ENCODE results near the gene MRPL39. TPM values are rescaled to one million over a fixed set of nuclear protein-coding genes. Genes with fewer than 3 reads are reported as not detected.

MRPL39 gene
- total and polyA plus RNA-seq, 2 donors from 2014 or later, result 24.1 to 52.7 TPM

DNA sequence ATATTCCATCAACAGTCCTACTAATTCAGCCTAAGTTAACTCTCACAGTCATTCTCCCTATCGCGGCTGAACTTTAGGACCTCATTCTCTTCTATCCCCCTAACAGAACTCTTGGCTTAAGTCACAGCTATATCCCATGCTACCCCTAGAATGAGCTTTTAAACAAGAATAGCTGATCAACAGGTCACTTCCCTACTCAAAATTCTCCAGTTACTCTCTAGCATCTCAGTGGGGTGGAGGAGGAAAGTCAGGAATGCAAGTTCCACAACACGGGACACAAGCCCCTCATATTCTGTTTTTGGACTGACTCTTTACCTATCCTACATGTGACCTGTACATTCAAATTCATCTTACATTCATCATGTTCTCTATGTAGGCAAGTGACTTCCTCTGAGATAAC is 21.0 kb downstream of the MRPL39 start:
- Histone ChIP-seq H3K27ac (ENCODE audit: low read depth in 2 of 2, low read length in 2 of 2) (no peak overlapping the region), H3K4me1 (ENCODE audit: control insufficient read depth in 2 of 3, insufficient read depth in 2 of 3, low read depth in 1 of 3, low read length in 3 of 3) (no peaks in the 10 kb centered on the region), H3K4me3 (ENCODE audit: low read length in 3 of 3) (no peak overlapping the region), H3K27me3 (ENCODE audit: control insufficient read depth, insufficient read depth, low read length) (no peaks in the 10 kb centered on the region), H3K9me3 (ENCODE audit: control insufficient read depth in 2 of 3, insufficient read depth in 1 of 3, low read length in 3 of 3) (no peaks in the 10 kb centered on the region), H3K9ac (ENCODE audit: low read length in 3 of 3) (no peak overlapping the region), H3K36me3 (ENCODE audit: control insufficient read depth in 2 of 3, insufficient read depth in 3 of 3, low read length in 3 of 3) (peaks cover 0 to 14% (median 6%) of the 10 kb centered on the region in 3 donors)
- TF ChIP-seq, protein P1, sequence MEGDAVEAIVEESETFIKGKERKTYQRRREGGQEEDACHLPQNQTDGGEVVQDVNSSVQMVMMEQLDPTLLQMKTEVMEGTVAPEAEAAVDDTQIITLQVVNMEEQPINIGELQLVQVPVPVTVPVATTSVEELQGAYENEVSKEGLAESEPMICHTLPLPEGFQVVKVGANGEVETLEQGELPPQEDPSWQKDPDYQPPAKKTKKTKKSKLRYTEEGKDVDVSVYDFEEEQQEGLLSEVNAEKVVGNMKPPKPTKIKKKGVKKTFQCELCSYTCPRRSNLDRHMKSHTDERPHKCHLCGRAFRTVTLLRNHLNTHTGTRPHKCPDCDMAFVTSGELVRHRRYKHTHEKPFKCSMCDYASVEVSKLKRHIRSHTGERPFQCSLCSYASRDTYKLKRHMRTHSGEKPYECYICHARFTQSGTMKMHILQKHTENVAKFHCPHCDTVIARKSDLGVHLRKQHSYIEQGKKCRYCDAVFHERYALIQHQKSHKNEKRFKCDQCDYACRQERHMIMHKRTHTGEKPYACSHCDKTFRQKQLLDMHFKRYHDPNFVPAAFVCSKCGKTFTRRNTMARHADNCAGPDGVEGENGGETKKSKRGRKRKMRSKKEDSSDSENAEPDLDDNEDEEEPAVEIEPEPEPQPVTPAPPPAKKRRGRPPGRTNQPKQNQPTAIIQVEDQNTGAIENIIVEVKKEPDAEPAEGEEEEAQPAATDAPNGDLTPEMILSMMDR (IDR thresholded peaks at IDR 0.05; ENCODE audit: borderline replicate concordance, extremely low read depth, insufficient read depth), result no peak
- FAIRE-seq (no peak), DNase-seq (no peak)
- intact Hi-C loops (cut with DNase I), result no loop called here

DNA sequence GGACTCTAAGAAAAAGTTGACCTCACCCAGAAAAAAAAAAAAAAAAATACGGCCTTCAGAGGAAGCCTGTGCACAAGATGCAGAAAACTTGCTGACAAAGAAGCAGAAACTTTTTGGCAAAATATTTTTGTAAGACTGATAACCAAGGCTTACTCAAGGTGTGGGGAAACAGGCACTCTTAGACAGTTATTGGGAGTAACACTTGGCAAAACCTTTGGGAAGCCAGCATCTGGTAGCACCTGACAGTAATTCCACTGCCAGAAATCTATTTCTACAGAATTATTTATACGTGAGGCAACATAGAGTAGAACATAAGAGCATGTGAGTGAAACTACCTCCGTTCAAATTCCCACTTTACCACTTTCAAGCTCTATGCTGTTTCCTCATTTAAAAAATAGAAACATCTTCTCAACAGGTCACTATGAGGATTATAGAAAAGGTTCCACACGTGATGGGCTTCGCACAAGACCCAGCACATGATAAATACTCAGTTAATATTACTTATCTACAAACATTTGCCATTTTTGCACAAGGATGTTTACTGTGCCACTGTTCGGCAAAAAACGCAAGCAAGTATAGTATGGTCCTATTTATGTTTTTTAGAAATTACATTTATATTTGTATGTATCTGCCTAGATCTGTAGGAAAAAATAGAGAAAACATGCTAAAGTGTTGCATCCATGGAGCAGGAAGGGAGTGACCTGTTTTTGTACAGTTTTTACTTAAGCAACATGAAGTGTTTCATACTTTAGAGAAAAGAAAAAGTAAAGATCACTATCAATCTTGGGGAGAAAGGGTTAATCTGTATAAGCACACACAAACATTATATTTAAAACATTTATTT is 22.2 kb downstream of the MRPL39 start:
- Histone ChIP-seq H3K36me3 (ENCODE audit: control insufficient read depth in 2 of 3, insufficient read depth in 3 of 3, low read length in 3 of 3) (peaks cover 0 to 12% (median 6%) of the 10 kb centered on the region in 3 donors), H3K4me1 (ENCODE audit: control insufficient read depth in 2 of 3, insufficient read depth in 2 of 3, low read depth in 1 of 3, low read length in 3 of 3) (no peaks in the 10 kb centered on the region), H3K27me3 (ENCODE audit: control insufficient read depth, insufficient read depth, low read length) (no peaks in the 10 kb centered on the region), H3K9ac (ENCODE audit: low read length in 3 of 3) (no peak overlapping the region), H3K9me3 (ENCODE audit: control insufficient read depth in 2 of 3, insufficient read depth in 1 of 3, low read length in 3 of 3) (no peaks in the 10 kb centered on the region), H3K27ac (ENCODE audit: low read depth in 2 of 2, low read length in 2 of 2) (no peak overlapping the region), H3K4me3 (ENCODE audit: low read length in 3 of 3) (no peak overlapping the region)
- intact Hi-C loops (cut with DNase I), result no loop called here
- no peak for DNase-seq
- FAIRE-seq, result no peak
- TF ChIP-seq, protein P1 (IDR thresholded peaks at IDR 0.05; ENCODE audit: borderline replicate concordance, extremely low read depth, insufficient read depth), result no peak

DNA sequence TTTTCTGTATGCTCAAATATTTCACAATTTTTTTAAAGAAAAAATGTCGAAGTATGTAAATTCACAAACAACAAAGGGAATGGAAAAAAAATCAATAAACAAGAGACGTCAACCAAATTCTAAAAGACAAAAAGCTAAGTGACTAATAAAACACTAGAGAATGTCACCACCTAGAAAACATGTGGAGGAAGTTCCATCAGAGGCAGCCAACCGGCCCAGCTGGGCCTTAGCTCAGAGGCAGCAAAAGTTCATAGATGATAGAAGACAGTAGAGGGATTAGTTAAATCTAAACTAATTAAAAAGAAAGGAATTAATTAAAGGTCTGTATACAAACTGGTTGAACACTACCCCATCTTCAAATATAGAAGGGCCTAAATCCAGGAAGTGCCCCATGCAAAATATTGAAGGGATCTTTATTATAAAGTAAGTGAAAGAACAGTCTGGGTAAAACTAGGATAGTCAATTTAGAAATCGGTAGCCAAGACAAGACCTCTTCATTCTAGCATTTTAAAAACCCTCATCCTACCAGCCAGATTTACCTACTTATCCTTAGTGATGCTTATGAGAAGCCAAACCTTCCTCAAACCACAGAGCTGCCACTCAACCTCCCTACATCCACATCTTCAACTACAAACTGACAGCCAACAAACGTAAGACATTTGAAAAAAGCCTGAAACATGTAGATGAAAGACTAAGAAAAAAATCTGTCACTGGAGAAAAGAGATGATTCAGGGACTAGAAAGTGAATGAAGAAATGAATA is 23.7 kb downstream of the MRPL39 start:
- intact Hi-C loops (cut with DNase I), result no loop called here
- DNase-seq, result no peak
- Histone ChIP-seq H3K27me3 (ENCODE audit: control insufficient read depth, insufficient read depth, low read length) (no peaks in the 10 kb centered on the region), H3K4me1 (ENCODE audit: control insufficient read depth in 2 of 3, insufficient read depth in 2 of 3, low read depth in 1 of 3, low read length in 3 of 3) (no peaks in the 10 kb centered on the region), H3K4me3 (ENCODE audit: low read length in 3 of 3) (no peak overlapping the region), H3K27ac (ENCODE audit: low read depth in 2 of 2, low read length in 2 of 2) (no peak overlapping the region), H3K9ac (ENCODE audit: low read length in 3 of 3) (no peak overlapping the region), H3K36me3 (ENCODE audit: control insufficient read depth in 2 of 3, insufficient read depth in 3 of 3, low read length in 3 of 3) (peaks cover 0 to 8% (median 6%) of the 10 kb centered on the region in 3 donors), H3K9me3 (ENCODE audit: control insufficient read depth in 2 of 3, insufficient read depth in 1 of 3, low read length in 3 of 3) (no peaks in the 10 kb centered on the region)
- FAIRE-seq, result no peak
- TF ChIP-seq, protein P1 (IDR thresholded peaks at IDR 0.05; ENCODE audit: borderline replicate concordance, extremely low read depth, insufficient read depth), result no peak
